H4 (cell line): ENCODE measurements around the gene FAM131C. TPM values are rescaled to one million over a fixed set of nuclear protein-coding genes. Genes with fewer than 3 reads are reported as not detected.
"Not testable (repeated sequence)": the region's sequence is repeated elsewhere in the genome, so short reads cannot be mapped to it uniquely, and the experiment has no call there.

ENCODE experiments used
- DNase-seq: peaks from one replicate; pipeline ENCODE4 v3.0.0-alpha.2; 2015; ENCODE audit warnings: low spot score
- total RNA-seq: library from RNA; depleted of rRNA; stranded (reverse); fragments of >200 nt; shearing (Covaris generic); gene quantifications from 2 replicates; pipeline ENCODE4 v1.2.3, GENCODE V29; 2014; rRNA removed

FAM131C gene, protein sequence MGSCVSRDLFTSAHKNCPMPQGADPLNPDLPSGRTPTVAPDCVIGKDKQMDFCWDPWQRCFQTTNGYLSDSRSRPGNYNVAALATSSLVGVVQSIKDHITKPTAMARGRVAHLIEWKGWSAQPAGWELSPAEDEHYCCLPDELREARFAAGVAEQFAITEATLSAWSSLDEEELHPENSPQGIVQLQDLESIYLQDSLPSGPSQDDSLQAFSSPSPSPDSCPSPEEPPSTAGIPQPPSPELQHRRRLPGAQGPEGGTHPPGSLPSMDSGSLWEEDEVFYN
- total RNA-seq, result 0.08 and 0.62 TPM in 2 replicates

DNA sequence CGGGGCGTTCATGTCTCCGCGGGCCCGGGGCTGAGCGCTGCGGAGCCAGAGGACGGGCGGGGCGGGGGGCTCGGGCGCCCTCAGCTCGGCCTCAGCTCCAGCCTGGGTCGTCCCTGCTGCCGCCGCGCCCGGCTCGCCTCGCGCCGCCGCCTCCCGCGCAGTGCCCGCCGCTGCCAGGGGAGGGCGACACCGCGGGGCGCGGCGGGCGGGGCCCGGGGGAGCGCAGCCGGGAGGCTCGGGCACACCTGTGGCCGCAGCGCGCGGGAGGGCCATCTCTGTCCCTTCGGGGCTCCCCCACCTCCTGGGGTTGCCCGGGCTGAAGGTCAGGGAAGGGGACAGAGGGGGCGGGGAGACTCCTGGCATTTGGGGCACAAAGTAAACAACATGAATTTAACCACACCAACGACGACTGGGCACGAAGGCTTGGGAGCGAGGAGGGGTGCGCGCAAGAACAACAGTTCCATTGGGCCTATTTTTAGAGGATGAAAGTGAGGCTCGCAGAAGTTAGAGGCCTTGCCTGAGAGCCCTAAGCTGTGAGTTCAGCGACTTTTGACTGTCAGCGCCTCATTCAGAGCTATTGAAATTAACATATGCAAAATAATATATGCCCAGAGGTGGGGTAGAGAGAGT lies at the start of gene FAM131C:
FAM131C (minus strand) TSS at position 162 of the 630 bp plus-strand sequence. CDS start 209 bp downstream, outside the sequence.
- DNase-seq, result no peak

DNA sequence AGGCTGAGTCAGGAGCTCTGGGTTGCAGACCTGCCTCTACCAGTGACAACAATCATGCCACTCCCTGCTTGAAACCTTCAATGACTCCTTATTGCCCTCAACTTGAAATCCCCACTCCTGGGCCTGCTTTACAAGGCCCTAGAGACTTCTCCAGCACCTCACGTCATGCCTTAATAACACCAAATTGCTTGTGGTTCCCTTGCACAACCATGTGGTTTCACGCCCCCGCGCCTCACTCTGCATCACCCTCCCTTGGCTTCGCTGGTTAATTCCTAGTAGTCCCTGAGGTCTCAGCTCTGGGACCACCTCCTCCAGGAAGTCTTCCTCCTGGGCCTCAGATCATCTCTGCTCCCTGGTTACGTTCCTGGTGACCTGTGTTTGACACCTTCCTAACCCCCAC lies 49.5 kb upstream of the FAM131C start:
- DNase-seq, result peak; percentile 77

DNA sequence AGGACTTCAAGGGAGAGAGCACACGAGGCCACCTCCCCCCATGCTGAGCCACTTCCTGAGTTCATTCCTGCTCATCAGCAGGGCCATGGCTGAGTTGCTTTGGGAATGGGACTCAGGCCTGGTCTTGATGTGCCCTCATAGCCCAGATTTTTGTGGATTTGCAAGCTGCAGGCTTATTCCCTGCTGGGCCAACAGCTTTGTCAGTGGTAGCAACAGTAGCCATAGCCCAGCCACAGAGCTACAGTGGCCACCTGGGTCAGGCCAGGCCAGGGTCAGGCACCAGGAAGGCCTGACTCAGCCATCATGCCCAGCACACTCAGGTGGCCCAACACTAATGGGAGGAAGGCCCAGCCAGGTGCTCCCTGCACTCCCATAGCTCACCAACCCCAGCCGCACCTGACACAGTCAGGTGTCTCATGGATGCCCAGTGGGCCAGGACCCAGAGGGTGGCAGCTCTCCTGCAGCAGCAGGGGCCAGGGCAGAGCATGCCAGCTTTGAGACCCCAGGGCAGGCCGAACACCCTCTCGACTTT lies 49.0 kb upstream of the FAM131C start:
- DNase-seq, result no peak

DNA sequence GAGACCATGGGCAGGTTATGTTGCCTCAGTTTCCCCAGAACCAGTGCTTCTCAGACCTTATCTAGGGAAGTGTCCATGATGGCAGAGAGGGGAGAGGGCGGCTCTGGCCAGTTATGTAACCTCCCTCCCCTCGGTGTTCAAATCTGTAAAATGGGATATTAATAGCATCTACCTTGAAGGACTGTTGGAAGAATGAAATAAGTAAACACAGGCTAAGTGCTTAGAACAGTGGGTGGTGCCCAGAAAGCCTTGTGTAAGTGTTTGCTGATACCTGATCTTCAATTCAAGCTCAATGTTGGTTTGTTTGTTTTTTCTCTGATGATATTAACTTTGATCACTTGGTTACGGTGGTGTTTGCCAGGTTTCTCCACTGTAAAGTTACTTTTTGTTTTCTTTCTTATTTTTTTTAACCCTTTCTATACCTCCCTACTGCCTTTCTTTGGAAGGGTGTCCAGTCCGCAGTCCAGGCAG lies 47.5 kb upstream of the FAM131C start:
- no peak for DNase-seq

DNA sequence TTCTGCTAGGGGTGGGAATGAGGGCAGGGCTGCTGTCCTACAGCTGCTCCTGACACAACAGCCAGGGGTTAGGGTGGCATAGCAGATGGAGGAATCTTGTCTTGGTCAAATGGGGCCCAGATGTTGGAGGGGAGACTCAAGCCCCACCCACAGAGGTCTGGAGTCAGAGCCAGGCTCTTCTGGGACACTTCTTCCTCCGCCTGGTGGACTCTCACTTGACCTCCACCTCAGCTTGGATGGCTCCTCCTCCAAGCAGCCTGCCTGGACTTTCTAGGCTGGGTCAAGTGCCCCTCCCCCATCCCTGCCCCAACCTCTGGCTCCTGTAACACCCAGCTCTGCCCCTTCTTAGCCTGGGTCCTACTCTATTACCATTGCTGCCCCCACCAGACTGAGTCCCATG lies 47.0 kb upstream of the FAM131C start:
- no peak for DNase-seq

DNA sequence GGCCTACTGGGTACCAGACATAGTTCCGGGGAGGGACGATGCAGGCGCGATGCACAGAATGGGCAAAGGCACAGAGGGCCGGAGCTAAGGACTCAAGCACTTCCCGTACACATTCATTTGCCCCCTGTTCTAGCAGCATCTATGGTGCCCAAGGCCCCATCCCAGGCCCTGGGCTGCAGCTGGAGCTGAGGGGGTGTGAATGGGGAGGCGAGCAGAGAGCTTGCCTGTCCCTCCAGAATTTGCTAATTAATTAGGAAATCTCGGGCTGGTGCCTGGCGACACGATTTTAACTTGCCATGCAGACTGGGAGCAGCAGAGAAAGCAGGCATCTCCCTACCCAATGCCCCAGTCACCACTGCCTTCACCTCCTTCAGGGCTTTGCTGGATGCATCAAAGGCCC lies 46.5 kb upstream of the FAM131C start:
- DNase-seq, result no peak

DNA sequence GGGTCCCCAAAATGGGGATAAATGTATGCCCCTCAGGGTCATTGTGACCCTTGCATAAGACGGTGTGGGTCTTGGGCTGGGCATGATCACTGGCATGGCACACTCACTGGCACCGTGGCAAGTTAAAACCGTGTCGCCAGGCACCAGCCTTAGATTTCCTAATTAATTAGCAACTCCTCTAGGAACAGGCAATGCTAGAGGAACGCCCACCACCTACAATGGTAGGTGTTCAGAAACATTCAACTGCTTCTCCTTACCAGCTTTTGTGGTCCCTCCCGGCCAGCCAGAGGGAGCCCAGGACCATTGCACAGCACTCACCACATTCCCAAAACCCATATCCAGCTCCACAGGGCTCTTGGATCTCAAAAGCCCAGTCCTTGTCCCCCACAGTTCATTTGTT lies 46.1 kb upstream of the FAM131C start:
- no peak for DNase-seq

DNA sequence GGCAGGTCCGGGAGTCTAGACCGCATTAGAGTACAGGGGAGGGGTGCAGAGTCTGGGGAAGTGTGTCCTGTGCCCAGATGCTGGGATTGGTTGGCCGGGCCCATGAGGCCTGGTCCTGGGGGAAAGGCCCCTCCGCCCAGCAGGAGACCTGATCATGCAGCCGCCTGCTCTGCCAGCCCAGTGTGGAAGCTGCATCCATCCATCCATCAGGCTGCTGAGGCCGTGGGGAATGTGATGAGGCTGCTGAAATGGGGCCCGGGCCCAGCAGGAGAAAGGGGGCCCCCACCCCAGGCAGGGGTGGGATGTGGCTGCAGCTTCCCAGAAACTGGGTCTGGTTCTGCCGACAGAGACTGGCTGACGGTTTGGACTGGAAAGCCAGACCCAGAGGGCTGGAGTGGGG lies 45.3 kb upstream of the FAM131C start:
- DNase-seq, result no peak

DNA sequence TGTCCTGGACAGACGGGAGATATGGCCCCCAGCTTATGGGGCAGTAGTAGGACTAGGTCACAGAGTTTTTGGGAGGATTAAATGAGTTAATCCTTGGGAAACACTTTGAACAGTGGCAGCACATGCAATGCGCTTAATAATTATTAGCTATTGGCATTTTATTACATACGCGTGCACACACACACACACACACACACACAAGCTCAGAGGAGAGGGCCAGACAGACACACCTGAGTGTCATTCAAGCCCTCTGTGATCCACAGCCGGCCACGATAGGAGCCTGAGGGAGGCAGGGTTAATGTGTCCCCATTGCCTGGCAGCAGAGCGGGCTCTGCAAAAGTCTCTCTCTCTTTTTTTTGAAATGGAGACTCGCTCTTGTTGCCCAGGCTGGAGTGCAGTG lies 44.5 kb upstream of the FAM131C start:
- no peak for DNase-seq

DNA sequence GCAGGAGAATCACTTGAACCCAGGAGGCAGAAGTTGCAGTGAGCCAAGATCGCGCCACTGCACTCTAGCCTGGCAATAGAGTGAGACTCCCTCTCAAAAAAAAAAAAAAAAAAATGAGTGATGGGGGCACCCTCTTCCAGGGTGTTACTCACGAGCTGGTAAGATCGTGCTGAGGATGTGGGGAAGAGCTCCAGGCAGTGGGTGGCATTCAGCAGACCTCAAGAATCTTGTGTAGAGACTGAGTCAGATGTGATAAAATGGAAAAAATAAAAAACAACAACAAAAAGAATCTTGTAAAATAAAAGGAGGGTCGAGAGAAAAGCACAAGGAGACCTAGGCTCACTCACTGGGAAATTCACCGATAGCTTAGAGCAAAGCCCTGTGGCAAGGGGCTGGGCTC lies 43.9 kb upstream of the FAM131C start:
- no peak for DNase-seq

DNA sequence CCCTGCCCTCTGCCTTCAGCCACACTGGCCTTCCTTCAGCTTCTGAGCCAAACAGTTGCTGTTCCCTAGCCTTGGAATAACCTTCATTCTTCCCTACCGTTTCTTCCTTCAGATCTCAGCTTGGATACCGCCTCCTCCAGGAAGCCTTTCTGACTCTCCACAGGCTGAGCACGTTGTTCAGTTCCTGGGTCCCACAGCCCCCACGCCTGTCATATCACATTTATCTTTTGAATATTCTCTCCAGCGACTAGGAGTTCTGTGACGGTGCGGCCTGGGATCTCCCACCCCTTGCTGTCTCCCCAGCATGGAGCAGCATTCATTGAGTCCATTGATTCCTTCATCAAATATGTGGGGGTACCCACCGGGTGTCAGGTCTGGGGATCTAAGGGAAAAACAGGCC lies 43.2 kb upstream of the FAM131C start:
- no peak for DNase-seq

DNA sequence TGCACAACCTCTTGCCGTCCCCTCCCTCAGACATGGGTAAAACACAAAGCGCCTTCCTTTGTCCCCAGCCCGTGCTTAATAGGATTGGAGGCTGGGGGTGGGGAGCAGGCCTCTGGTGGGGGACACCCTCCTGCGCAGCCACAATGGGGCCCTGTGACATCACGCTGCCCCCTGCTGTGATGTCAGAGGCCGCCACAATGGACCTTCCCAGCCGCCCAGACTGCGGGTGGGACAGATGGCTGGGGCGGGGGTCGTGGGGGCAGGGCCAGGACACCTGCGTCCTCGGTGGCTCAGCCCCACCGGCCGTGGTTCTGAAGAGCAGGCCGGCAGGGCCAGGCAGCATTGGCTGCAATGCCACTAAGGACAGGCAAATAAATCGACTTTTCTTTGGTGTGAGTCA lies 42.6 kb upstream of the FAM131C start:
- DNase-seq, result no peak

DNA sequence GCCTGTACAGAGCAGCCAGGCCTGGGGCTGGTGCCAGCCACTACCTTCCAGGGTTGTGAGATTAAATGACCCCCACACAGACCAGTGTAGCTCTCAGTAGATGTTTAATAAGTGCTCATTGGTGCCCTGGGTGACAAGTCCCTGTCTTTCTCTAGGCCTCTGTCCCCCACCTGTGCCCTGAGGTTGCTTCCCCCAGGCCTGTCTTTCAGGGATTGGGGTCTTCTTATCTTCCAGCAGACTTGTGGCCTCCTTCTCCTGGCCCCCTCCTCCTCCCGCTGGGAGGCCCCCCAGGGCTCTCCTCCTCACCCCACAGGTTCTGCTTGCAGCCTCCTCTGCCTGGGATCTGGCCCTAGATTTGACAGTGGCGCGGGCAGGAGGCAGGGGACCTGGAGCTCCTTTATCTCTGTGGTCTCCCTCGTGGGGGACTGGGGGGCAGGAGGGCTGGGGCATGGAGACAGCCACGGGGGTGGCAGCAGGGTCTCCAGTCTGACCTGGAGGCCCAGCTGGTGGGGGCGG lies 42.1 kb upstream of the FAM131C start:
- no peak for DNase-seq

DNA sequence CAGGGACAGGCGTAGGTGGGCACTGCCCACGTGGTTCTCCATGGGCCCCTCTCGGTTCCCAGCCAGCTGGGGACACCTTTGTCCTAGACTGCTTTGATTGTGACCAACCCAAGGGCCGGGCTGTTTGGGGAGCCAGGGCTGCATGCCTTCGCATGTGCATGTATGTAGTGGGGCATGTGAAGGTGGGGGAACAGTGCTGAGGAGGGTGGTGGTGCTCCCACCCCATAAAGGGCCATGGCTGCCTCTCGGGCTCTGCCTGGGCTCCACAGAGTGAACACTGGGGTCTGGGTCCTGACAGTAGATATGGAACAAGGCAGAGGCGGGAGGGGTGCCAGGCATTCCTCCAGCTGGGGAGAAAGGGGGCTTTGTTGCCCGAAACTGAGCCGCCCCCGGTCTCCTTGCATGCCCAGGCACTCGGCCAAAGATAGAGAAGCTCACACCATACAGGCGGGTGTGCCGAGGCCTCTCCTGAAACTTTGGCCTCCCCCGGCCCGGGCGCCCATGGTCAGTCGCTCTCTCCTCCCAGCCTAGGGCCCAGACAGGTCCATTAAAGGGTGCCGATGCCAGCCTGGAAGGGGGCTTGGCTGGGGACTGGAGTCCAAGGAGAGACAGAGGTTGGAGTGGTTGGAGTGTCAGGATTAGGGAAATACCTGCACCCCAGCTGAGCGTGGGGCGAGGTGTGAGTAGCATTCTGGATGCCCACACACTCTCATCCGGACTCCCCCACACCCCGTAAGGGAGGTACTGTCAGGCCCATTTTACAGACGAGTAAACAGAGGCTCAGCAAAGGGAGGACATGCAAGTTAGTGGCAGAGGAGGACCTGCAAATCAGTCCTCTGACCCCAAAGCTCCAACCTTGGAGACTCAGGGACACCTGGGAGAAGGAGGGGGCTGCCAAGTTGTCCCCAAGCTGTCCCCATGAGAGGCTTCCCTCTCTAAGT lies 41.3 kb upstream of the FAM131C start:
- no peak for DNase-seq

DNA sequence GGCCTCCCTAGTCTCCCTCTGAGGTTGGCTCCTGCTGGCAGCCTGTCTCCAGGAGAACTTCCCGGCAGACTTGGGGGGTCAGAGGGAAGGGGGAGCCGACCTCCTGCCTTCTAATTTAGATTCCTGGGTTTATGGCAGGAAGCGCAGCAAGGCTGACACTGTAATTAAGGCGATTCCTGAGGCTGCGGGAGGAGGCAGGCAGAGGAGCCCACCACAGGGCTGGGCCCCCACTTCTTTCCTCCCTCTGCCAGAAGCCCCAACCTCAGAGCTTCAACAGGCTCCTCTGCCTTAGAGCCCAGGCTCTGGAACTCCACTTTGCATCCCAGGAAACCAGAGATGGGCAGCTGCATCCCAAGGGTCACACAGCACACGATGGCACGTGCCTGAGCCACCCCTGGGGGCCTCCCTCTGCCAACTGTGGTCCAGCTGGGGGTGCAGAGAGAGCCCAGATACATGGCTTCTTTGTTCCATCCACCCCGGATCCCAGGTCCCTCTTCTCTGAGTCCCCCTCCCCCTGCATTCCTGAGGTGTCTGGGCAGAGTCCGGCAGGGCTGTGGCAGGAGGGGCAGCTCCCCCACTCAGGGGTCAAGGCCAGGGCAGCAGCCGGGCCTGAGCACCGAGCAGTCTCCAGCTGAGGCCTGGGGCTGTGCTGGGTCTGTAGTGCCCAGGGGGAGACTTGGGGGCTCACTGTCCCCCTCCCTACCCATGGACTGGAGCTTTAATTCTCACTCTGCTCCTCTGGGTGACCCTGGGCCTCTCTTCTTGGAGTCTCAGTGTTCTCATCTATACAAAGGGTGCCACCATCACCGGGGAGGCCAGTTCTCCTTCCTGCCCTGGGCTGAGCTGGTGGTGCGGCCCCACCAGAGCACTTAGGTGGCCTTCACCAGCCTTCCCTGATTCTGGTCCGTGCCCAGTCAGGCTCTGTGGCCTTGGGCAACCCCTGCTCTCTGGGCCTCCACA lies 39.4 kb upstream of the FAM131C start:
- DNase-seq, result no peak

DNA sequence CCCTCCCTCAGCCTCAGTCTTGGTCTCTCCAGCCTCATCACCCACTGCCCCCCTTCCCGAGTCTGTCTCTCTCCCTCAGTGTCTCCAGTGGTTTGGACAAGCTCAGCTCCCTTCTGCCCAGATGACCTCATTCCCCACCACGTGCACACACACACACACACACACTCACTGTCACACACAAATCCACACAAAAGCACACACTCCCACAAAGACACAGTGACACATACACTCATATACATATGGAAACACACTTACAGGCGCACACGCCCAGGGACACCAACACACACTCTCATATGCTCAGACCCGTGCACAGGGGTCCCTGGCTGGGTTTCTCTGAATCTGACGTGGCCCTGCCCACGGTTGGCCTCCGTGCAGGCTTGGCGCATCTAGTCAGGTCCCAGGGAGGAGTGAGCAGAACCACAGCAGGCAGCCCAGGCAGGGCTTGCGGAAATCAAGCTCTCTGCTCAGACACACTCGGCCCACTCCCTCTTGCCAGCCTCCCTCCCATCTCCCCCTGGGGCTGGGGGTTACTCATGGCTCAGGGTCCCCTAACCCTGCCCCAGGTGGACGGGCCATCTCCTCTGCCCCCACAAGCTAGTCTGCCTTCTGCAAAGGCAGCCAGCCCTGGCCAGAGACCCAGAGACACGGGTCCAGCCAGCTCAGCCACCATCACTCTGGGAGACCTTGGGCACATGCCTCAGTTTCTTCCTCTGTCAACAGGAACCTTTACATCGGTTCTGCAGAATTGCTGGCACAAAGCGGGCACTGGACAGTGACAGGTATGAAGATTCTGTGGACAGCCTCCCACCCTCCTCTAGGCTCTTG lies 38.5 kb upstream of the FAM131C start:
- peak; percentile 46 for DNase-seq

DNA sequence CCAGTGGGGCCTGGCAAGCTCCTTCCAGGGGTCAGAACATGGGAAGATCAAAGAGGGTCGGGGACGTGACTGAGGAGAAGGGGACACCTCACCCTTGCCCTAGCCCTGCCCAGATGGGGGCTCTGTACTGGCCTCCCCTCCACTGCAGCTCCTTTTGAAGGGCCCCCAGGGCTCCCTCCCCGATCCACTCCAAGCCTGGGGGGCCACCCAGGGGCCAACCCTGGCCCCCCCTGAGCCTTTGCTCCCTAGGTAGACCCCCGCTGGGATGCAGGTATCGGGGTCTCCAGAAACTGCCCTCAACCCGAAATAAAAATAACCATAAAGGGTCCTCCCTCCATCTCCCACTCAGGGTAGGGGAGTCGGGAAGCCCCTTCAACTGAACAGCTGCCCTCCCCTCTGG lies 37.4 kb upstream of the FAM131C start:
- no peak for DNase-seq

DNA sequence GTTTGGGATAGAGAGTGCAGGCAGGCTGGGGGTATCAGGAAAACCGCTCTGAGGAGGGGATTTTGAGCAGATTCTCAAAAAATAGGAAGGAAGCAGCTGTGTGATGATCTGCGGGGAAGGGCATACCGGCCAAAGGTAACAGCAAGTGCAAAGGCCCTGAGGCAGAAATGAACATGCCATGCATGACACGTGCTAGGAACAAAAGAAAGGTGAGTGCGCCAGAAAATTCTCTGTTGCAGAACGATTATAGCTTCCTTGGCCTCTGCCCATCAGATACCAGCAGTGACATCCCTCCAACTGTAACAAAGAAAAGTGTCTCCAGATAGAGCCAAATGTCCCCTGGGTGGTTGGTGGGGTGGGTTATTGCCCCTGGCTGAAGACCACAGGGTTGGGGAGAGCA lies 37.0 kb upstream of the FAM131C start:
- DNase-seq, result no peak

DNA sequence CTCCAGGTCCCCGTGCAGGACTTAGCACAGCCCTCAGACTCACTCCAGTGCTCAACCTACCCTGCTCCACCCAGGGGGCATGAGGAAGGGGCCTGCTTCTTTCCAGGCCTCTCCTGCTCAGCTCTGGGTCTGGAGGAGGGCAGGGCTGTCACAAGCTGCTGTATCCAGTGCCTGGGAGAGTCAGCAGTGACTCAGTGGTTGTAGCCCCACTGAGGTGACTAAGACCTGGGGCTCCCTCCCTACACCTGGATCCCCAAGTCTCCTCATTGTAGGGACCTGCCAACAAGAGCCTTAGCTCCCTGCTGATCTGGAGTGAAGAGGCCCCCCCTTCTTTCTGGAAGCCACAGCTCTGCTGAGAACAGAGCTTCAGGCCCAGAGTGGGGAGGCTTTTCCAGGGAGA lies 36.1 kb upstream of the FAM131C start:
- DNase-seq, result no peak

DNA sequence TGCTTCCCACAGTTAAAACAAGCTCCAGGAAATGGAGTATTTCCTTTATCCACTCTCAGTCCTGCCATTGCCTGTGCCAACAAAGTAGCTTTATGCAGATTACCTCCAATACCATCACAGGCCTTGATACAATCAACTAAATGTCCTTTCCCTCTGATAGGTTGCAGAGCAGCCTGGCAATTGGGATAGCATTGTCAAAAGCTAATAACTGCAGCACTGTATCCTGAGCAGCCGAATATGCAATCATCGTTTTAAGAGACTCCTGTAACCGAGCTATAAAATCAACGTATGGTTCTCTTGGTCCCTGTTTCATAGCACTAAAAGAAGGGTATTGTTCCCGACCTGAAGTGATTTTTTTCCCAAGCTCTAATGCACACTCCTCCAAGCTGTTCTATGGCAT lies 33.6 kb upstream of the FAM131C start:
- DNase-seq, result not testable (repeated sequence)
